Endothelial cell of umbilical vein (primary cell): ENCODE measurements around the gene PIKFYVE.
"Not testable (repeated sequence)": the region's sequence is repeated elsewhere in the genome, so short reads cannot be mapped to it uniquely, and the experiment has no call there.

Experiments used
- CTCF ChIP-seq, 2 donors: IDR thresholded peaks; 1 replicate in 1 of 2; 2 replicates in 1 of 2; pipeline ENCODE4 v1.5.1; 2011; ENCODE audit warnings: low read length in 2 of 2, mild to moderate bottlenecking in 2 of 2, moderate library complexity in 2 of 2, control low read depth in 1 of 2, inconsistent platforms in 1 of 2, low read depth in 1 of 2; ENCODE audit not compliant: insufficient read depth in 1 of 2; ENCODE audit errors: extremely low read depth in 1 of 2
- EZH2 ChIP-seq: IDR thresholded peaks from 2 replicates; pipeline ENCODE4 v1.6.1; 2012; ENCODE audit warnings: borderline replicate concordance, low read depth, mild to moderate bottlenecking, moderate library complexity, low read length, inconsistent platforms; ENCODE audit not compliant: severe bottlenecking
- FOS ChIP-seq: IDR thresholded peaks from 2 replicates; pipeline ENCODE4 v1.6.1; 2011; ENCODE audit warnings: mild to moderate bottlenecking, low read length, moderate library complexity, borderline replicate concordance; ENCODE audit not compliant: insufficient read depth
- JUN ChIP-seq: IDR thresholded peaks from 2 replicates; pipeline ENCODE4 v1.6.1; 2011; ENCODE audit warnings: borderline replicate concordance, low read depth; ENCODE audit not compliant: insufficient read length, insufficient read depth
- MAX ChIP-seq: IDR thresholded peaks from 2 replicates; pipeline ENCODE4 v1.6.1; 2011; ENCODE audit not compliant: insufficient read depth, insufficient read length
- MYC ChIP-seq: IDR thresholded peaks from one replicate; pipeline ENCODE4 v1.6.1; 2011; ENCODE audit warnings: mild to moderate bottlenecking, low read depth, low read length
- POLR2A ChIP-seq: IDR thresholded peaks from 2 replicates; pipeline ENCODE4 v1.6.1; 2012; ENCODE audit warnings: low read depth, mild to moderate bottlenecking, control low read depth, low read length
- POLR2AphosphoS5 ChIP-seq: IDR thresholded peaks from 2 replicates; pipeline ENCODE4 v1.6.1; 2012; ENCODE audit warnings: low read depth, mild to moderate bottlenecking, control low read depth, low read length, moderate library complexity; ENCODE audit not compliant: insufficient read depth

GRCh38 chr2:208221873-208222272 is 44.2 kb upstream of the PIKFYVE start:
- not testable (repeated sequence) for TF ChIP-seq EZH2; CTCF (IDR thresholded peaks at IDR 0.05; ENCODE audit: extremely low read depth in 1 of 2, insufficient read depth in 1 of 2, low read depth in 1 of 2, low read length in 2 of 2); MAX; POLR2A; JUN; POLR2AphosphoS5; FOS; MYC
